ENCODE results near the gene DNTTIP2. TPM values are rescaled to one million over a fixed set of nuclear protein-coding genes. Genes with fewer than 3 reads are reported as not detected.

Gene DNTTIP2
- total RNA-seq, 4 donors from 2014 or later, result 13.8 to 63.4 (median 32.5) TPM

GRCh38 chr1:93817819-93818569 is 61.0 kb downstream of the DNTTIP2 start:
- no peak for TF ChIP-seq CTCF (IDR thresholded peaks at IDR 0.05)
- TF ChIP-seq POLR2A (IDR thresholded peaks at IDR 0.05), result no peak
- no peaks in the 10 kb centered on the region for H3K9me3 ChIP-seq
- H3K27me3 ChIP-seq, result no peaks in the 10 kb centered on the region
- DNase-seq, result no peak
- H3K4me3 ChIP-seq, result no peak overlapping the region
- H3K27ac ChIP-seq, result peak overlapping the region; percentile 21 to 30
- H3K4me1 ChIP-seq, result no peaks in the 10 kb centered on the region
- intact Hi-C loops (cut with DNase I; ENCODE audit: low total_unique reads), result loop anchor here (10.0 kb wide), 1 partner anchor 183 kb away; no protein-coding TSS in a partner anchor
- H3K36me3 ChIP-seq, result no peaks in the 10 kb centered on the region

- TF ChIP-seq POLR2A (IDR thresholded peaks at IDR 0.05), result no peak
- TF ChIP-seq CTCF (IDR thresholded peaks at IDR 0.05), result no peak
- Histone ChIP-seq H3K9me3 (no peaks in the 10 kb centered on the region), H3K36me3 (no peaks in the 10 kb centered on the region), H3K4me1 (no peaks in the 10 kb centered on the region), H3K27me3 (no peaks in the 10 kb centered on the region), H3K27ac (peak overlapping the region; percentile 27 to 30), H3K4me3 (no peak overlapping the region)
- intact Hi-C loops (cut with DNase I; ENCODE audit: low total_unique reads), result loop anchor here (10.0 kb wide), 1 partner anchor 182 kb away; no protein-coding TSS in a partner anchor
- DNase-seq, result peak in 1 of 2 donors; percentile 30
Observed at GRCh38 chr1:93816970-93817678, 61.9 kb downstream of the DNTTIP2 start.

MicroRNA genes within 50 kb of the gene (microRNA counts, 767-probe panel; counts per million panel counts)
- microRNA hsa-miR-760, result 0 counts per million in 2 donors

Small RNAs within 50 kb of the gene (microRNA-seq; reads per million reads assigned to microRNA genes)
- gene MIR760 (ENCODE audit: borderline microRNAs expressed, borderline replicate concordance), result 23.0 reads per million, percentile 31 among the genes with 10 or more reads in this experiment

Small RNAs within 50 kb of the gene (small RNA-seq; reads per million reads assigned to genes)
- gene AL117351.2, result not detected
- not detected for gene MIR760

Other genes with a start within 250 kb of the DNTTIP2 start
- 10 to 100 TPM in 3 of 4 donors, 1 to 10 TPM in 1; 8.5 to 56.8 (median 20.2) TPM for gene BCAR3, start 197.4 kb downstream of the DNTTIP2 start, total RNA-seq
- 10 to 100 TPM in 1 of 4 donors, 1 to 10 TPM in 2, under 1 TPM in 1; 0.26 to 13.1 (median 9.2) TPM for gene GCLM, start 30.2 kb upstream of the DNTTIP2 start, total RNA-seq
- 1 to 10 TPM in 2 of 4 donors, under 1 TPM in 1, not detected in 1; 0.49 to 2.0 (median 1.0) TPM for gene ABCA4, start 241.9 kb upstream of the DNTTIP2 start, total RNA-seq

Data from uterus (tissue), 4 donors.